GM19463 (cell line): ENCODE data around the gene BSG.

Source experiments
- ATAC-seq: cut with Tn5 transposase; IDR thresholded peaks from one replicate; pipeline ENCODE4 v1.9.1; 2021; ENCODE audit warnings: mild to moderate bottlenecking, moderate library complexity; ENCODE audit not compliant: unreplicated experiment

Gene BSG

DNA sequence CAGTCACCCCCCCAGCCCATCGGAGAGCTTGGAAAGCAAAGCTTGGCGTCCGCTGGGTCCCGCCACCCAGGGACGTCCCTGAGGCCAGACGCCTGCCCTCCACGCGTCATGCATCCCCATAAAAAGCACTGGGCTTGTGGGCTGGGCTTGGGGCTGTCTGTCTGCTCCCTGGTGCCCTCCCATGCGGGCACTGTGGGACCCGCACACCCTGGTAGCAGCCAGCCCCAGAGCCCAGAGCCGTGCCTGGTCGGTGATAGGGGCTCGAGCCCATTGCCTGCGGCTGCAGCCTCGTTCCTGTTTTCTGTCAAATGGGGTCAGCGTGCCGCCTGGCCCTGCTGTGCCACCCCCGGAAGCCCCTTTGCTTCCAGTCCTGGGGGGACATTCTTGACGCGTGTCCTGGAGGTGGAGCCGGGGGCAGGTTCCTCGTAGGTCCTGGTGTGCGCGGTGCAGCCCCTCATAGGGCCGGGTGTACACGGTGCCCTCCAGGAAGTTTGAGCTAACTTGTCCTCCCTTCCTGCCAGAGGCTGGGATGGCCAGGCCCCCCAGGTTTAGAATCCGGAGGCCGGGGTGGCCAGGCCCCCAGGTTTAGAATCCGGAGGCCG, 32.9 kb upstream of the BSG start:
- no peak for ATAC-seq

- no peak for ATAC-seq
Observed at GRCh38 chr19:540867-541637, 31.3 kb upstream of the BSG start.

GRCh38 chr19:541699-542098, 30.7 kb upstream of the BSG start:
- ATAC-seq: no peak

DNA sequence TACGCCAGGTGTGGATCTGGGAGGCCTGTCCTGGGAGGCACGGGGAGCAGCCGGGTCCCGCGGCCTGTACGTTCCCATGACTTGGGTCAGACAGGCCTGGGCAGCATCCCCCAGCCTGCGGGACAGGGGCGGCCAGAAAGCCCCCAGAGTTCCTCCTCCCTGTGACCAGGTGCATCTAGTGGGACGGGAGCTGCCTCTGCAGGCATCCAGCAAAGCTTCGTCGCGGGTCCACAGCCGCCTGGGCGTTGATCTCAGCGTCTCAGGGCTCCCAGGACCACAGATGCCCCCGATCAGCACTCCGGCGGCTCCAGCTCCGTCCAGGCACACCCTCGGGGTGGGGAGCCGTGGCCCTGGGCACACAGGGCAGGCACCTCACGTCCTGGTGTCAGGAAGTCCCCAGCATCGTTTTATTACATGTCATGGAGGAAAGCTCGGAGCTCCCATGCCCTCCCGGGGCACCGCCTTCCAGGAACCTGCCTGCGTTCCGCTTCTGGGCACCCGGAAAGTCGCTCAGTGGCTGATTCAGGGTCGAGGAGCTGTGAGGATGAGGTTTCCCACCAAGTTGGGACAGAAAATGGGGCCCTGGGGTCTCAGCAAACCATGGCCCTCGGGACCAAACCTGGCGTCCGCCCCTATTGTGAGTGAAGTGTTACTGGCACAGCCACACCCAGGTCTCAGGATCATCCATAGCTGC, 30.1 kb upstream of the BSG start:
- ATAC-seq: no peak

- no peak for ATAC-seq
Observed at GRCh38 chr19:543910-544608, 28.3 kb upstream of the BSG start, which contains the start of gene GZMM. TSS of gene GZMM (plus strand) at chr19:544053. CDS start at chr19:544072, 19 bp downstream.

DNA sequence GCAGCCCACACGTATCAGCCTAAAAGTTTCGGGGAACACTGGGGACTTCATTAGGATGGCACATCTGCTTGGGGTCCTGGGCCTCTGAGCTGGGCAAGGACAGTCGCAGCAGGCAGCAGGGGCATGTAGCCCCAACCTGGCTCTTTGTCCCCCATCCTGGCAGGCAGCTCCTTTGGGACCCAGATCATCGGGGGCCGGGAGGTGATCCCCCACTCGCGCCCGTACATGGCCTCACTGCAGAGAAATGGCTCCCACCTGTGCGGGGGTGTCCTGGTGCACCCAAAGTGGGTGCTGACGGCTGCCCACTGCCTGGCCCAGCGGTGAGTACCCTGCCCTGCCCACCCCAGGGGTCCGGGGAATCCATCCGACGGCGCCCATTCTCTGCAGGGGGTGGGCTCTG, 25.3 kb upstream of the BSG start:
- ATAC-seq: no peak

GRCh38 chr19:547836-548720, 24.3 kb upstream of the BSG start:
- no peak for ATAC-seq

GRCh38 chr19:548886-549830, 23.2 kb upstream of the BSG start:
- ATAC-seq: no peak

GRCh38 chr19:554817-555216, 17.6 kb upstream of the BSG start:
- no peak for ATAC-seq

GRCh38 chr19:555474-555808, 17.0 kb upstream of the BSG start:
- ATAC-seq: no peak

- ATAC-seq: no peak
Observed at GRCh38 chr19:556611-557382, 15.6 kb upstream of the BSG start.

DNA sequence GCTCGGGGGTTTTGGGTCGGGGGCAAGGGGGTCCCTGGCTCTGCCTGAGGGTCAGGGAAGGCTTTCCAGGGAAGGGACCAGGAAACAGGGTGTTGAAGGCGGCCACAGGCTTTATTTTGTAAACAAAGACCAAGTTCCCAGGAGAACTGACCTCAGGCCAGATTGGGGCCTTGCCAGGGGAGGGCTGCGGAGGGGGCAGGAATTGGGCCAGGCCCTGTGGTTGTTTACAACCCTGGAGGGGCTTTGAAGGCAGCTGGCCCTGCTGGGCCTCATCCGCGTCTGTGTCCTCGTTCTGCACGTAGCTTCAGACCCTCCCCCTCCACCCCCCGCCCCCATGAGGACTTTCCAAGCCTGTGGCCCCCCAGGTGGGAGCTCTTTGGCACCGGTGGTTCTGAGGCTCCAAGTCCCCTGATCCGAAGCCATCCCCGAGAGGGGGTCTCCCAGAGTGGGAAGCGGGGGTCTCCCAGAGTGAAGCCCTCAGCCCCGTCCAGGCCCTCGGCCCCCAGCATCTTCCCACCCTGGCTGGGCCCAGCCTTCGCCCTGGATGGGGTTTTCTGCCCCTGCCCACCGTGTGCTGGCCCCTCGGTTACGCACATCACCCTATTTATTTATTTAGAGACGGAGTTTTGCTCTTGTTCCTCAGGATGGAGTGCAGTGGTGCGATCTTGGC, 13.5 kb upstream of the BSG start:
- ATAC-seq: no peak

GRCh38 chr19:560121-560520, 12.3 kb upstream of the BSG start:
- no peak for ATAC-seq

GRCh38 chr19:566403-566802, 6.0 kb upstream of the BSG start:
- no peak for ATAC-seq

- no peak for ATAC-seq
Observed at GRCh38 chr19:566844-567243, 5.6 kb upstream of the BSG start.

DNA sequence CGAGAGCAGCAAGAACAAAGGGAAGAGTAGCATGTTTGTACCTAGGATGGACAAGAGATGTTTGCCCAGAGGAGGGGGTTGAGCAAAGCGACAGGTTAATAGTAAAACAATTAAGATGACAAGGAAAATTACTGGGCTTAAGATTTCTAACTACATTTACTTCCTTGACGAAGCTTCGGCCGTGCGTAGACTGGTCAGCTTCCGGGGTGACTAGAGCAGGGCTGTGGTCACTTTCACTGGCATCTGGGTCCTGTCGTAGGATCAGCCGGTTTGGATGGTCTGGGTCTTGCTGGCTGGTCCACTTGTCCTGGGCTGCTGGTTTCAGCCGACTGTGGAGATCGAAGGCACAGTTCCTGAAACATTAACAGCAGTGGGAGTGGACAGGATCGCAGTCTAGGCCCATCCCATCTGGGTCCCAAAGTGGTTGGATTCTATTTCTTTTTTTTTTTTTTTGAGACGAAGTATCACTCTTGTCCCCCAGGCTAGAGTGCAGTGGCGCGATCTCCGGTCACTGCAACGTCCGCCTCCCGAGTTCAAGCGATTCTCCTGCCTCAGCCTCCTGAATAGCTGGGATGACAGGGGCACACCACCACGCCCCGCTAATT, 5.0 kb upstream of the BSG start:
- no peak for ATAC-seq

GRCh38 chr19:570251-570686, 2.1 kb upstream of the BSG start:
- ATAC-seq: no peak
